ENCODE results near the gene HIVEP1. TPM values are rescaled to one million over a fixed set of nuclear protein-coding genes. Genes with fewer than 3 reads are reported as not detected.

HIVEP1 gene
- total and polyA plus RNA-seq, 7 experiments from 2014 or later: 13.2 to 86.1 (median 31.5) TPM

DNA sequence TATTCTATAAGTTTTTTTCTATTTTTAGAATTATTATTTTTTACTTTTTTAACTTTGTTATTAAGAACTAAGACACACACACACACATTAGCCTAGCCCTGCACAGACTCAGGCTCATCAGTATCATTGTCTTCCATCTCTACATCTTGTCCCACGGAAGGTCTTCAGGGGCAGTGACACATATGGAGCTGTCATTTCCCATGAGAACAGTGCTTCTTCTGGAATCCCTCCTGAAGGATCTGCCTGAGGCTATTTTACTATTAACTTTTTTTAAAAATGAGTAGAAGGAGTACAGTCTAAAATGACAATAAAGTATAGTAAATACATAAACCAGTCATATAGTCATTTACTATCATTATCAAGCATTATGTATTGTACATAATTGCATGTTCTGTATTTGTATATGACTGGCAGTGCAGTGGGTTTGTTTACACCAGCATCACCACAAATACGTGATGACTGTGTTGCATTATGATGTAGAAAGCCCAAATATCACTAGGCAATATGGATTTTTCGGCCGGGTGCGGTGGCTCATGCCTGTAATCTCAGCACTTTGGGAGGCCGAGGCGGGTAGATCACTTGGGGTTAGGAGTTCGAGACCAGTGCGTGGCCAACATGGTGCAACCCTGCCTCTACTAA, 57.9 kb downstream of the HIVEP1 start:
- peaks cover 0 to 3% (median 0%) of the 10 kb centered on the region in 11 donors for H3K9me3 Mint-ChIP-seq
- intact Hi-C loops (cut with micrococcal nuclease): no loop called here
- H3K4me3 Mint-ChIP-seq: peak overlapping the region in 1 of 10 donors; percentile 42
- H3K4me1 ChIP-seq (ENCODE audit: control insufficient read depth in 2 of 2, insufficient read depth in 2 of 2, low read length in 2 of 2): peaks cover 6 to 26% of the 10 kb centered on the region in 2 donors
- no peaks in the 10 kb centered on the region for H3K36me3 ChIP-seq (ENCODE audit: control insufficient read depth in 2 of 3, insufficient read depth in 3 of 3, low read length in 3 of 3)
- DNase-seq (no peak), ATAC-seq (no peak)
- H3K36me3 Mint-ChIP-seq: peaks cover 0 to 13% (median 5%) of the 10 kb centered on the region in 5 donors
- H3K27ac Mint-ChIP-seq: no peak overlapping the region
- ChIA-PET CTCF (no interaction called here), POLR2A (interaction anchor here (0.7 kb wide), 1 partner anchor 9 kb away, joined by 3 read pairs; no protein-coding TSS in a partner anchor)
- H3K27me3 Mint-ChIP-seq: no peaks in the 10 kb centered on the region
- peaks cover 34 to 73% (median 63%) of the 10 kb centered on the region in 7 donors for H3K4me1 Mint-ChIP-seq
- no peak overlapping the region for H3K27ac ChIP-seq (ENCODE audit: low read depth, low read length)
- H3K4me3 ChIP-seq (ENCODE audit: low read length): no peak overlapping the region
- no peaks in the 10 kb centered on the region for H3K9me3 ChIP-seq (ENCODE audit: control insufficient read depth in 2 of 3, low read length in 3 of 3)
- H3K27me3 ChIP-seq (ENCODE audit: control insufficient read depth in 2 of 2, insufficient read depth in 2 of 2, low read length in 2 of 2): no peaks in the 10 kb centered on the region

DNA sequence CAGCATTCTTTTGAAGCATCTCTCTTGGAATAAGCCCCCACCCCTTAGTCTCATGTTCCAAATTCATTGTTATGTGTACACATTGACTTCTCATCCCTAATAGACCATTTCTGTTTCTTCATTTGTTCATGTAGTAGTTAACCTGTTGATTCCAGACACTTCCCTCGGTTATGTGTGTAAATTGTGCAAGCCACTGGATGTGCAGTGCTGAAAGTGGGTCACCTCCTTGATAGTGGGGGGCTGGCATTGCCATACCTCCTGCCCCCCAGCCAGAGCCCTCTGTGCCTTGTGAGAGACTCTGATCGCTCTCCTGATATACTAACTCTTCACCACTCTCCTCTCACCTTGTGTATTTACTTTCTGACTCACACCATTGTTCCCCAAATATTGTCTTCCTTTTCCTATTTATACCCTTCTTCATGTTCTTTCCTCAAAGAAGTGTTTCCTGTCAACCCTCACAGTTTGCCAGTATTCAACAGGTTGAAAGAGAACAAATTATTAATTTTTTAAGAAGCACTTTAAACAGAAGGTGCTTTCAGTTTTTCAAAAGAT, 59.0 kb downstream of the HIVEP1 start:
- POLR2A ChIA-PET: no interaction called here
- peaks cover 0 to 18% of the 10 kb centered on the region in 2 donors for H3K4me1 ChIP-seq (ENCODE audit: control insufficient read depth in 2 of 2, insufficient read depth in 2 of 2, low read length in 2 of 2)
- no peaks in the 10 kb centered on the region for H3K36me3 ChIP-seq (ENCODE audit: control insufficient read depth in 2 of 3, insufficient read depth in 3 of 3, low read length in 3 of 3)
- Mint-ChIP-seq H3K27me3 (no peaks in the 10 kb centered on the region), H3K36me3 (peaks cover 0 to 10% (median 4%) of the 10 kb centered on the region in 5 donors), H3K4me3 (peak overlapping the region in 5 of 10 donors; percentile 4 to 27 (median 13)), H3K27ac (peak overlapping the region in 5 of 9 donors; percentile 14 to 68 (median 49)), H3K9me3 (peaks cover 0 to 3% (median 0%) of the 10 kb centered on the region in 11 donors), H3K4me1 (peaks cover 31 to 73% (median 63%) of the 10 kb centered on the region in 7 donors)
- DNase-seq (no peak), ATAC-seq (no peak)
- no peak overlapping the region for H3K27ac ChIP-seq (ENCODE audit: low read depth, low read length)
- no peaks in the 10 kb centered on the region for H3K9me3 ChIP-seq (ENCODE audit: control insufficient read depth in 2 of 3, low read length in 3 of 3)
- intact Hi-C loops (cut with micrococcal nuclease): no loop called here
- no peaks in the 10 kb centered on the region for H3K27me3 ChIP-seq (ENCODE audit: control insufficient read depth in 2 of 2, insufficient read depth in 2 of 2, low read length in 2 of 2)
- no peak overlapping the region for H3K4me3 ChIP-seq (ENCODE audit: low read length)
- CTCF ChIA-PET: no interaction called here

DNA sequence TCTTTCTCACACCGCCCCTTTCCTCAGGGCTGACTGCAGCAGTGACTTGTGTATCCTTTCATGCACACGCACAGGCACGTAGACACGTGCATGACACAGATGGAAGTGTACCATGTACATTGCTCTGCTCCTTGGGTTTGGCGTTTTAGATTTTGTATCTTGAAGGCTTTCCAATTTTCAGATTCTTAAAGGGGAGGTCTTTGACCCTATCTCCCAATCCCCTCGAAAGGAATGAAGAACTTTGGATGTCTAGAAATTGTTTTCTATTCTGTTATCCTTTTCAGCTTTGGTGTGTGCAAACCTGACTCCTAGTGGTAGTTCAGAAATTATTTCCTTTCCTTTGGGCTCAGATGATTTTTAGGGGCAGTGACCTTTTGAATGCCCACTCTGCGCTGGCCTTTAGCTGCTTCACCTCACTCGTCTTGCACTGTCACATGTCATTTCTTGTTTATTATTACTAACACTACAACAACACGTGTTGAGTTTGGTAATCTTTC, 63.0 kb downstream of the HIVEP1 start:
- Mint-ChIP-seq H3K4me3 (peak overlapping the region in 8 of 10 donors; percentile 5 to 69 (median 38)), H3K27ac (peak overlapping the region in 5 of 9 donors; percentile 41 to 60 (median 54)), H3K4me1 (peaks cover 31 to 83% (median 68%) of the 10 kb centered on the region in 7 donors), H3K36me3 (peaks cover 0 to 23% (median 6%) of the 10 kb centered on the region in 5 donors), H3K9me3 (peaks cover 0 to 3% (median 0%) of the 10 kb centered on the region in 11 donors), H3K27me3 (no peaks in the 10 kb centered on the region)
- H3K4me1 ChIP-seq (ENCODE audit: control insufficient read depth in 2 of 2, insufficient read depth in 2 of 2, low read length in 2 of 2): peaks cover 0 to 18% of the 10 kb centered on the region in 2 donors
- ChIA-PET POLR2A (interaction anchor here (1.2 kb wide), 1 partner anchor 27 kb away, joined by 3 read pairs; no protein-coding TSS in a partner anchor), CTCF (interaction anchor here (0.6 to 1.7 kb wide), 9 partner anchors 17 to 420 kb away, joined by 3 to 10 read pairs (median 3); partner anchors contain the start of gene EDN1)
- no peak overlapping the region for H3K4me3 ChIP-seq (ENCODE audit: low read length)
- ATAC-seq: peak; percentile 61
- DNase-seq: peak in 6 of 9 donors; percentile 19 to 58 (median 38)
- H3K9me3 ChIP-seq (ENCODE audit: control insufficient read depth in 2 of 3, low read length in 3 of 3): no peaks in the 10 kb centered on the region
- intact Hi-C loops (cut with micrococcal nuclease): loop anchor here (1.0 to 5.0 kb wide), 9 partner anchors 23 to 420 kb away; no protein-coding TSS in a partner anchor
- no peak overlapping the region for H3K27ac ChIP-seq (ENCODE audit: low read depth, low read length)
- no peaks in the 10 kb centered on the region for H3K36me3 ChIP-seq (ENCODE audit: control insufficient read depth in 2 of 3, insufficient read depth in 3 of 3, low read length in 3 of 3)
- no peaks in the 10 kb centered on the region for H3K27me3 ChIP-seq (ENCODE audit: control insufficient read depth in 2 of 2, insufficient read depth in 2 of 2, low read length in 2 of 2)

DNA sequence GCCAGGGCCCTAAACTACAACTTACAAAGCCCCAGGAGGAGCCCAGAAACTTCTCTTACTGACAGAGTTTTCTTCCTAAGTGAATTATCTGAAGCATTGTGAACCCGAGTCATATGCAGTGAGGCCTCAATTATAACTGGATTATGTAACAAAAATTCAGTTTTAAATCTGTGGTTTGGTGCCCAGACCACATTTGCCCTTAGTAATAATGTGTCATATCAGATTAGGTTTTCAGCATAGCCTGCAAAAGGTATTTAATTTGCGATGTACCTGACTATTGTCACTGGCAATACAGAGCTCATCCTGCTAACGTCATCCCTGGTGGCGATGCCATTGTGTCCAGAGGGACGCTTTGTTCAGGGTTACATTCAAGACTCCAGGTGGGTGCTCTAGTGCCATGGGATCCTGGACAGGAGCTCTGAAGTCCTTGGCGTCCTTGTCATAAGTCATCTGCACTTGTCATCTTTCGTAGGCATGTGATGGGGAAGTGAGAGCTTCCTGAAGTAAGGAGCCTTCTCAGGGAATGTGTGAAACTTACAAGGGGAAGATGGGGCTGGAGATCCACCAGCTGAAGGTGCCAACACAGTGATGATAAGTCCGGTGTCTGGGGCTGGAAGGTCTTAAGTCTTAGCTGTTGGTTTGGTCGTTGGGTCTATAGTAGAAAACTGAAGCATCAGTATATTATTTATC, 65.1 kb downstream of the HIVEP1 start:
- peaks cover 36 to 89% (median 69%) of the 10 kb centered on the region in 7 donors for H3K4me1 Mint-ChIP-seq
- H3K9me3 ChIP-seq (ENCODE audit: control insufficient read depth in 2 of 3, low read length in 3 of 3): no peaks in the 10 kb centered on the region
- no peaks in the 10 kb centered on the region for H3K27me3 Mint-ChIP-seq
- peaks cover 0 to 3% (median 0%) of the 10 kb centered on the region in 11 donors for H3K9me3 Mint-ChIP-seq
- peaks cover 0 to 28% (median 6%) of the 10 kb centered on the region in 5 donors for H3K36me3 Mint-ChIP-seq
- H3K36me3 ChIP-seq (ENCODE audit: control insufficient read depth in 2 of 3, insufficient read depth in 3 of 3, low read length in 3 of 3): no peaks in the 10 kb centered on the region
- ATAC-seq: no peak
- H3K4me3 Mint-ChIP-seq: no peak overlapping the region
- intact Hi-C loops (cut with micrococcal nuclease): loop anchor here in 1 of 2 donors (5.0 kb wide), 1 partner anchor 155 kb away; no protein-coding TSS in a partner anchor
- POLR2A ChIA-PET: interaction anchor here (0.6 to 1.3 kb wide), 2 partner anchors 26 to 432 kb away, joined by 5 to 6 read pairs; no protein-coding TSS in a partner anchor
- no peak overlapping the region for H3K27ac Mint-ChIP-seq
- no peak for DNase-seq
- H3K4me1 ChIP-seq (ENCODE audit: control insufficient read depth in 2 of 2, insufficient read depth in 2 of 2, low read length in 2 of 2): peaks cover 0 to 21% of the 10 kb centered on the region in 2 donors
- no peak overlapping the region for H3K4me3 ChIP-seq (ENCODE audit: low read length)
- CTCF ChIA-PET: no interaction called here
- no peaks in the 10 kb centered on the region for H3K27me3 ChIP-seq (ENCODE audit: control insufficient read depth in 2 of 2, insufficient read depth in 2 of 2, low read length in 2 of 2)
- no peak overlapping the region for H3K27ac ChIP-seq (ENCODE audit: low read depth, low read length)

DNA sequence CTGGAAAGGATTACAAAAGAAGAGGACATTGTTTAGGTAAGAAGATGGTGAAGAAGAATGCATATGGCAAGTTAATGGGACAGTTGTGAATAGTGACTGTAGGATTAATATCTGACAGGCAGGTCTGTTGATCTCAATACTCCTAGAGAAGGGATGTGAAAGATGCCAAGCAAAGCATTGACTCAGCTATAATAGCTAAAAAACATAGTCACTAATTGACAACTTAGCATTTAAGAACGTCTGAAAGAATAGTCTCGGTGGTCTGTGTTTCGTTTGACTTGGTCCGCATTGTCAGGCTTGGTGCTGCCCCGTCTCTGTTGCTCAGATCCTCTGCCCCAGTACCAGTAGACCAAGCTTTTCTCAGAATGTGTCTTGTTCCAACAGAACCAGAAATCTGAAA, 65.9 kb downstream of the HIVEP1 start:
- peaks cover 0 to 28% (median 6%) of the 10 kb centered on the region in 5 donors for H3K36me3 Mint-ChIP-seq
- H3K27me3 ChIP-seq (ENCODE audit: control insufficient read depth in 2 of 2, insufficient read depth in 2 of 2, low read length in 2 of 2): no peaks in the 10 kb centered on the region
- DNase-seq: no peak
- intact Hi-C loops (cut with micrococcal nuclease): loop anchor here in 1 of 2 donors (5.0 kb wide), 1 partner anchor 154 kb away; no protein-coding TSS in a partner anchor
- H3K4me1 Mint-ChIP-seq: peaks cover 34 to 89% (median 67%) of the 10 kb centered on the region in 7 donors
- H3K27ac ChIP-seq (ENCODE audit: low read depth, low read length): no peak overlapping the region
- ChIA-PET POLR2A (interaction anchor here (1.3 kb wide), 1 partner anchor 25 kb away, joined by 5 read pairs; no protein-coding TSS in a partner anchor), CTCF (no interaction called here)
- no peak for ATAC-seq
- no peaks in the 10 kb centered on the region for H3K36me3 ChIP-seq (ENCODE audit: control insufficient read depth in 2 of 3, insufficient read depth in 3 of 3, low read length in 3 of 3)
- H3K27me3 Mint-ChIP-seq: no peaks in the 10 kb centered on the region
- H3K4me3 Mint-ChIP-seq: no peak overlapping the region
- no peak overlapping the region for H3K4me3 ChIP-seq (ENCODE audit: low read length)
- no peaks in the 10 kb centered on the region for H3K9me3 ChIP-seq (ENCODE audit: control insufficient read depth in 2 of 3, low read length in 3 of 3)
- peaks cover 0 to 26% of the 10 kb centered on the region in 2 donors for H3K4me1 ChIP-seq (ENCODE audit: control insufficient read depth in 2 of 2, insufficient read depth in 2 of 2, low read length in 2 of 2)
- peak overlapping the region in 1 of 9 donors; percentile 8 for H3K27ac Mint-ChIP-seq
- no peaks in the 10 kb centered on the region for H3K9me3 Mint-ChIP-seq

DNA sequence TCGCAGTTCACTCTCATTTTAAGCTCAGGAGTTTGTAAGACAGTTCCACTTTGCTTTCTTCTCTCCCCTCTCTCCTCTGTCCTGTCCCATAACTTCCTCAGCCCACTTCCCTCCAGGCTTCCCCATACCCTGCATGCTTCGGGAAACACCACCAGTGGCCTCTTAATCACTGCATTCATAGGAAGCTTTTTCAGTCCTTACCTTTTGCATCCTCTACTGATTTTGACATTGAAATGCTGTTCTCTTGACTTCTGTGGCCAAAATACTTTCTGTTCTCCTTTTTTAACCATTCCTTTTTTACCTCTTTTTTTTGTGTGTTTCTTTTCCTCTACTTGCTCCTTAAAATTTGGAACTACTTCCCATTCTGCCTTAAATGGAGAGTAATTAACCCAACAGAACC, 69.7 kb downstream of the HIVEP1 start:
- H3K4me1 Mint-ChIP-seq: peaks cover 40 to 88% (median 62%) of the 10 kb centered on the region in 7 donors
- H3K9me3 ChIP-seq (ENCODE audit: control insufficient read depth in 2 of 3, low read length in 3 of 3): no peaks in the 10 kb centered on the region
- H3K27ac ChIP-seq (ENCODE audit: low read depth, low read length): no peak overlapping the region
- intact Hi-C loops (cut with micrococcal nuclease): no loop called here
- H3K4me1 ChIP-seq (ENCODE audit: control insufficient read depth in 2 of 2, insufficient read depth in 2 of 2, low read length in 2 of 2): peaks cover 0 to 19% of the 10 kb centered on the region in 2 donors
- POLR2A ChIA-PET: no interaction called here
- no peaks in the 10 kb centered on the region for H3K36me3 ChIP-seq (ENCODE audit: control insufficient read depth in 2 of 3, insufficient read depth in 3 of 3, low read length in 3 of 3)
- CTCF ChIA-PET: no interaction called here
- peak overlapping the region in 2 of 10 donors; percentile 6 to 27 for H3K4me3 Mint-ChIP-seq
- no peaks in the 10 kb centered on the region for H3K9me3 Mint-ChIP-seq
- peaks cover 0 to 28% (median 6%) of the 10 kb centered on the region in 5 donors for H3K36me3 Mint-ChIP-seq
- ATAC-seq (no peak), DNase-seq (no peak)
- H3K27ac Mint-ChIP-seq: peak overlapping the region in 3 of 9 donors; percentile 1 to 29 (median 23)
- H3K27me3 Mint-ChIP-seq: no peaks in the 10 kb centered on the region
- no peaks in the 10 kb centered on the region for H3K27me3 ChIP-seq (ENCODE audit: control insufficient read depth in 2 of 2, insufficient read depth in 2 of 2, low read length in 2 of 2)
- no peak overlapping the region for H3K4me3 ChIP-seq (ENCODE audit: low read length)
